Endothelial cell of umbilical vein (primary cell): ENCODE results near the gene PSMB7. TPM values are rescaled to one million over a fixed set of nuclear protein-coding genes. Genes with fewer than 3 reads are reported as not detected.

Experiments used
- BruUV-seq: library from RNA; stranded (reverse); fragments of 400-500 nt; replicated peaks from 2 replicates; lab custom pipeline; 2021; lab: Mats Ljungman, UMichigan
- CTCF ChIA-PET: fragments of 300-600, 350-600 bp; sonication (Branson Sonifier 250); formaldehyde crosslinking; loops from one replicate; lab custom pipeline; 2021; ENCODE audit warnings: antibody characterized with exemption, inconsistent platforms; lab: Charles Lee
- POLR2A ChIA-PET: fragments of 300-600, 350-600 bp; sonication (Branson Sonifier 250); formaldehyde crosslinking; loops from one replicate; lab custom pipeline; 2021; ENCODE audit warnings: antibody characterized with exemption, inconsistent platforms; lab: Charles Lee
- DNase-seq: peaks from one replicate; pipeline ENCODE4 v3.0.0-alpha.2; 2011; ENCODE audit warnings: low read depth, low spot score
- FAIRE-seq: peaks from 2 replicates; lab custom pipeline; 2011; peaks lifted over from hg19 to GRCh38; lab: Jason Lieb, UNC
- H2AFZ ChIP-seq: 2 replicates; pipeline ENCODE4 v1.6.0; 2012; ENCODE audit warnings: low read depth, low read length, control low read depth, inconsistent platforms
- H3K27ac ChIP-seq: 2 replicates; pipeline ENCODE4 v1.5.1; 2011; ENCODE audit warnings: low read depth, mild to moderate bottlenecking, control low read depth, low read length, moderate library complexity; ENCODE audit not compliant: insufficient read depth
- H3K27me3 ChIP-seq, 2 experiments: 2 replicates each; pipeline versions ENCODE4 v1.6.0 to v1.6.1; 2011; ENCODE audit warnings: low read length in 2 of 2, mixed read lengths in 1 of 2; ENCODE audit not compliant: control insufficient read depth in 2 of 2, insufficient read depth in 2 of 2
- H3K36me3 ChIP-seq, 2 experiments: 2 replicates in 1 of 2; 3 replicates in 1 of 2; pipeline ENCODE4 v1.5.1; 2011; ENCODE audit warnings: low read length in 2 of 2, mild to moderate bottlenecking in 1 of 2, moderate library complexity in 1 of 2; ENCODE audit not compliant: control insufficient read depth in 2 of 2, insufficient read depth in 2 of 2; ENCODE audit errors: extremely low read depth in 1 of 2
- H3K4me1 ChIP-seq: 3 replicates; pipeline ENCODE4 v1.5.1; 2011; ENCODE audit warnings: mild to moderate bottlenecking, low read length; ENCODE audit not compliant: control insufficient read depth, insufficient read depth; ENCODE audit errors: extremely low read depth
- H3K4me2 ChIP-seq: 2 replicates; pipeline ENCODE4 v1.6.1; 2011; ENCODE audit warnings: low read length, control low read depth, mixed read lengths; ENCODE audit not compliant: insufficient read depth
- H3K4me3 ChIP-seq, 3 experiments: fragments of 200-600 bp in 1 of 3; sonication (generic), shearing (Covaris generic) in 1 of 3; replicated peaks in 1 of 3; 2 replicates each; pipeline ENCODE4 v1.5.1; 2011 to 2016; ENCODE audit warnings: control low read depth in 3 of 3, low read length in 3 of 3, mild to moderate bottlenecking in 2 of 3, inconsistent platforms in 1 of 3, low read depth in 1 of 3, moderate library complexity in 1 of 3; ENCODE audit not compliant: insufficient read depth in 1 of 3
- H3K79me2 ChIP-seq: 2 replicates; pipeline ENCODE4 v1.6.0; 2012; ENCODE audit warnings: low read length, inconsistent platforms; ENCODE audit not compliant: control insufficient read depth, insufficient read depth
- H3K9ac ChIP-seq: replicated peaks from 2 replicates; pipeline ENCODE3; 2011; ENCODE audit warnings: low read length, control low read depth; ENCODE audit not compliant: insufficient read depth; ENCODE audit errors: extremely low read depth
- H3K9me1 ChIP-seq: replicated peaks from 3 replicates; pipeline ENCODE4 v1.6.0; 2011; ENCODE audit warnings: mild to moderate bottlenecking, low read length; ENCODE audit not compliant: control insufficient read depth, insufficient read depth; ENCODE audit errors: extremely low read depth
- H3K9me3 ChIP-seq: replicated peaks from 2 replicates; pipeline ENCODE4 v1.5.1; 2012; ENCODE audit warnings: low read length, inconsistent platforms; ENCODE audit not compliant: control insufficient read depth, insufficient read depth
- H4K20me1 ChIP-seq: replicated peaks from 2 replicates; pipeline ENCODE3; 2011; ENCODE audit warnings: mild to moderate bottlenecking, low read length; ENCODE audit not compliant: control insufficient read depth, insufficient read depth; ENCODE audit errors: extremely low read depth
- EZH2 ChIP-seq: IDR thresholded peaks from 2 replicates; pipeline ENCODE4 v1.6.1; 2012; ENCODE audit warnings: borderline replicate concordance, low read depth, mild to moderate bottlenecking, moderate library complexity, low read length, inconsistent platforms; ENCODE audit not compliant: severe bottlenecking
- GATA2 ChIP-seq: IDR thresholded peaks from 2 replicates; pipeline ENCODE4 v1.7.0; 2011; ENCODE audit warnings: low read depth, mild to moderate bottlenecking, moderate library complexity, mixed read lengths, low read length; ENCODE audit not compliant: insufficient read length, insufficient read depth
- JUN ChIP-seq: IDR thresholded peaks from 2 replicates; pipeline ENCODE4 v1.6.1; 2011; ENCODE audit warnings: borderline replicate concordance, low read depth; ENCODE audit not compliant: insufficient read length, insufficient read depth
- POLR2A ChIP-seq: IDR thresholded peaks from 2 replicates; pipeline ENCODE4 v1.6.1; 2012; ENCODE audit warnings: low read depth, mild to moderate bottlenecking, control low read depth, low read length
- dilution Hi-C: fragments of 300-500 bp; cut with MboI; formaldehyde crosslinking; loops from one replicate; pipeline ENCODE4 v1.15.0; 2019; ENCODE audit warnings: low sequenced_read_pairs; ENCODE audit not compliant: extremely low pct_ligation_motif_present
- intact Hi-C: fragments of 100-400 bp; cut with micrococcal nuclease; formaldehyde crosslinking; loops from one replicate; pipeline ENCODE4 v1.10.0; 2022
- polyA plus RNA-seq, 4 experiments: library from polyadenylated mRNA; depleted of rRNA in 3 of 4; stranded (reverse) in 3 of 4; unstranded in 1 of 4; fragments of >200 nt; gene quantifications; 2 replicates each; pipeline versions ENCODE4 v1.2.1 to v1.2.3, GENCODE V29; 2011 to 2012; ENCODE audit warnings: missing spikeins in 1 of 4
- total RNA-seq: library from RNA; stranded (reverse); gene quantifications from 2 replicates; pipeline ENCODE4 v1.2.3, GENCODE V29; 2021
- TF ChIP-seq, protein P1 (sequence below), 2 donors: IDR thresholded peaks; 1 replicate in 1 of 2; 2 replicates in 1 of 2; pipeline ENCODE4 v1.5.1; 2011; ENCODE audit warnings: low read length in 2 of 2, mild to moderate bottlenecking in 2 of 2, moderate library complexity in 2 of 2, control low read depth in 1 of 2, inconsistent platforms in 1 of 2, low read depth in 1 of 2; ENCODE audit not compliant: insufficient read depth in 1 of 2; ENCODE audit errors: extremely low read depth in 1 of 2

PSMB7 gene
- total and polyA plus RNA-seq, 2 donors (not counting 3 experiments of a cell fraction or from before 2014, with no cell fraction given), result 227 to 366 TPM

GRCh38 chr9:124419832-124420489 lies 4.7 kb upstream of the PSMB7 start:
- Histone ChIP-seq H3K79me2 (peaks cover 2% of the 10 kb centered on the region), H3K4me2 (no peak overlapping the region), H4K20me1 (no peaks in the 10 kb centered on the region), H3K27me3 (peaks cover 4 to 12% of the 10 kb centered on the region in 2 experiments), H3K9me3 (no peaks in the 10 kb centered on the region), H3K36me3 (no peaks in the 10 kb centered on the region), H2AFZ (peak overlapping the region; percentile 45), H3K9me1 (no peaks in the 10 kb centered on the region), H3K9ac (no peak overlapping the region), H3K27ac (no peak overlapping the region), H3K4me1 (no peaks in the 10 kb centered on the region), H3K4me3 (no peak overlapping the region)
- BruUV-seq, result no TSS peak
- FAIRE-seq, result no peak
- CTCF ChIA-PET, result interaction anchor here (1.3 to 5.9 kb wide), 6 partner anchors 8 to 345 kb away, joined by 3 to 146 read pairs (median 6); no protein-coding TSS in a partner anchor
- dilution Hi-C loops, result no loop called here
- no peak for DNase-seq
- POLR2A ChIA-PET, result interaction anchor here (0.6 kb wide), 1 partner anchor 443 kb away, joined by 3 read pairs; no protein-coding TSS in a partner anchor
- intact Hi-C loops, result loop anchor here (1.0 to 5.0 kb wide), 4 partner anchors 27 to 237 kb away; no protein-coding TSS in a partner anchor
- no peak for TF ChIP-seq JUN
- no peak for TF ChIP-seq GATA2
- TF ChIP-seq POLR2A, result no peak
- TF ChIP-seq EZH2, result no peak
- TF ChIP-seq, protein P1, sequence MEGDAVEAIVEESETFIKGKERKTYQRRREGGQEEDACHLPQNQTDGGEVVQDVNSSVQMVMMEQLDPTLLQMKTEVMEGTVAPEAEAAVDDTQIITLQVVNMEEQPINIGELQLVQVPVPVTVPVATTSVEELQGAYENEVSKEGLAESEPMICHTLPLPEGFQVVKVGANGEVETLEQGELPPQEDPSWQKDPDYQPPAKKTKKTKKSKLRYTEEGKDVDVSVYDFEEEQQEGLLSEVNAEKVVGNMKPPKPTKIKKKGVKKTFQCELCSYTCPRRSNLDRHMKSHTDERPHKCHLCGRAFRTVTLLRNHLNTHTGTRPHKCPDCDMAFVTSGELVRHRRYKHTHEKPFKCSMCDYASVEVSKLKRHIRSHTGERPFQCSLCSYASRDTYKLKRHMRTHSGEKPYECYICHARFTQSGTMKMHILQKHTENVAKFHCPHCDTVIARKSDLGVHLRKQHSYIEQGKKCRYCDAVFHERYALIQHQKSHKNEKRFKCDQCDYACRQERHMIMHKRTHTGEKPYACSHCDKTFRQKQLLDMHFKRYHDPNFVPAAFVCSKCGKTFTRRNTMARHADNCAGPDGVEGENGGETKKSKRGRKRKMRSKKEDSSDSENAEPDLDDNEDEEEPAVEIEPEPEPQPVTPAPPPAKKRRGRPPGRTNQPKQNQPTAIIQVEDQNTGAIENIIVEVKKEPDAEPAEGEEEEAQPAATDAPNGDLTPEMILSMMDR (IDR thresholded peaks at IDR 0.05; ENCODE audit: extremely low read depth in 1 of 2, insufficient read depth in 1 of 2, low read depth in 1 of 2, low read length in 2 of 2), result no peak
